Stimulated activated CD4-positive, alpha-beta T cell treated with anti-CD3 and anti-CD28 coated beads, Interleukin-12 subunit alpha, Interleukin-12 subunit beta, amount 100 ng/mL, for 48 hours (primary cell): Measurements from ENCODE around the gene OR4F29.
"Not testable (repeated sequence)": the region's sequence is repeated elsewhere in the genome, so short reads cannot be mapped to it uniquely, and the experiment has no call there.

Experiments used
- DNase-seq, 3 donors: peaks; one replicate each; pipeline ENCODE4 v3.0.0-alpha.2; 2020; ENCODE audit warnings: low read depth in 2 of 3, low spot score in 1 of 3

OR4F29 gene, protein sequence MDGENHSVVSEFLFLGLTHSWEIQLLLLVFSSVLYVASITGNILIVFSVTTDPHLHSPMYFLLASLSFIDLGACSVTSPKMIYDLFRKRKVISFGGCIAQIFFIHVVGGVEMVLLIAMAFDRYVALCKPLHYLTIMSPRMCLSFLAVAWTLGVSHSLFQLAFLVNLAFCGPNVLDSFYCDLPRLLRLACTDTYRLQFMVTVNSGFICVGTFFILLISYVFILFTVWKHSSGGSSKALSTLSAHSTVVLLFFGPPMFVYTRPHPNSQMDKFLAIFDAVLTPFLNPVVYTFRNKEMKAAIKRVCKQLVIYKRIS

GRCh38 chr1:451578-451977 is at the start of gene OR4F29:
TSS of gene OR4F29 (minus strand) at chr1:451678. CDS start at chr1:451678, 0 bp downstream.
- not testable (repeated sequence) for DNase-seq
